Panc1 (cell line): ENCODE measurements around the gene PPP1R9B. TPM values are rescaled to one million over a fixed set of nuclear protein-coding genes. Genes with fewer than 3 reads are reported as not detected.
A peak's percentile ranks its signal among the peaks of the same experiment; 100 is the strongest.

Source experiments
- ATAC-seq: fragments of 200-7000 bp; cut with Tn5 transposase; 2 replicates; pipeline ENCODE4 v1.9.1; 2020; ENCODE audit warnings: mild to moderate bottlenecking, moderate library complexity
- BruUV-seq: library from RNA; stranded (reverse); fragments of 400-500 nt; replicated peaks from 2 replicates; lab custom pipeline; 2021; lab: Mats Ljungman, UMichigan
- CTCF ChIA-PET: fragments of 300-600 bp; sonication (Branson Sonifier 250); formaldehyde crosslinking; loops from one replicate; lab custom pipeline; 2022; ENCODE audit warnings: antibody characterized with exemption; lab: Charles Lee
- POLR2A ChIA-PET: fragments of 300-600 bp; sonication (Branson Sonifier 250); formaldehyde crosslinking; loops from one replicate; lab custom pipeline; 2022; ENCODE audit warnings: antibody characterized with exemption; lab: Charles Lee
- DNase-seq: peaks from one replicate; pipeline ENCODE4 v3.0.0-alpha.2; 2010; ENCODE audit warnings: low read depth, low spot score
- H3K27ac ChIP-seq: 2 replicates; pipeline ENCODE4 v1.5.1; 2011; ENCODE audit warnings: mild to moderate bottlenecking, low read length, inconsistent platforms
- H3K27me3 ChIP-seq: fragments of 200-500 bp; sonication (Bioruptor generic); 2 replicates; pipeline ENCODE4 v1.6.0; 2014; ENCODE audit warnings: low read length, inconsistent platforms; ENCODE audit not compliant: control insufficient read depth, insufficient read depth
- H3K36me3 ChIP-seq: fragments of 200-500 bp; sonication (Bioruptor generic); 2 replicates; pipeline ENCODE4 v1.5.1; 2014; ENCODE audit warnings: inconsistent platforms, mild to moderate bottlenecking, low read length, moderate library complexity; ENCODE audit not compliant: control insufficient read depth, insufficient read depth
- H3K4me1 ChIP-seq: 2 replicates; pipeline ENCODE4 v1.5.1; 2011; ENCODE audit warnings: inconsistent platforms, mild to moderate bottlenecking, low read length, moderate library complexity; ENCODE audit not compliant: control insufficient read depth, insufficient read depth
- H3K4me3 ChIP-seq, 2 experiments: 2 replicates each; pipeline ENCODE4 v1.5.1; 2011 to 2012; ENCODE audit warnings: low read depth in 2 of 2, low read length in 2 of 2, mild to moderate bottlenecking in 2 of 2, inconsistent platforms in 1 of 2, moderate library complexity in 1 of 2
- H3K9me3 ChIP-seq: fragments of 200-500 bp; sonication (Bioruptor generic); 2 replicates; pipeline ENCODE4 v1.5.1; 2014; ENCODE audit warnings: low read depth, mild to moderate bottlenecking, inconsistent platforms, low read length, moderate library complexity; ENCODE audit not compliant: control insufficient read depth, insufficient read depth
- CTCF ChIP-seq: fragments of 450-650 bp; IDR thresholded peaks from 2 replicates; pipeline ENCODE4 v1.5.1; 2017; ENCODE audit warnings: mild to moderate bottlenecking
- POLR2AphosphoS5 ChIP-seq: IDR thresholded peaks from 2 replicates; pipeline ENCODE4 v1.6.1; 2012; ENCODE audit warnings: mild to moderate bottlenecking, low read depth, low read length, moderate library complexity
- SIN3A ChIP-seq: IDR thresholded peaks from 2 replicates; pipeline ENCODE4 v1.6.1; 2012; ENCODE audit warnings: low read depth, mild to moderate bottlenecking, low read length, moderate library complexity, borderline replicate concordance; ENCODE audit not compliant: insufficient read depth
- TCF7L2 ChIP-seq: IDR thresholded peaks from 2 replicates; pipeline ENCODE4 v1.6.1; 2011; ENCODE audit warnings: mild to moderate bottlenecking, low read depth, low read length, inconsistent platforms
- in situ Hi-C: cut with HindIII; loops from 2 replicates; pipeline ENCODE4 v1.10.0; 2016; ENCODE audit warnings: low sequenced_read_pairs, low pct_unique_long_range_greater_than_20kb
- intact Hi-C: fragments of 100-400 bp; cut with micrococcal nuclease; formaldehyde crosslinking; loops from one replicate; pipeline ENCODE4 v1.10.0; 2022; ENCODE audit not compliant: unreplicated experiment
- total RNA-seq: library from RNA; stranded (reverse); gene quantifications from one replicate; pipeline ENCODE4 v1.2.1, GENCODE V29; 2021; ENCODE audit not compliant: unreplicated experiment
- TF ChIP-seq, protein P1 (sequence below), 2 experiments: IDR thresholded peaks; 2 replicates each; pipeline ENCODE4 v1.6.1; 2011 to 2012; ENCODE audit warnings: low read depth in 2 of 2, control low read depth in 1 of 2, low read length in 1 of 2, mild to moderate bottlenecking in 1 of 2, moderate library complexity in 1 of 2; ENCODE audit not compliant: insufficient read depth in 1 of 2

PPP1R9B gene
- total RNA-seq, 1 experiment from 2014 or later = 114 TPM

DNA sequence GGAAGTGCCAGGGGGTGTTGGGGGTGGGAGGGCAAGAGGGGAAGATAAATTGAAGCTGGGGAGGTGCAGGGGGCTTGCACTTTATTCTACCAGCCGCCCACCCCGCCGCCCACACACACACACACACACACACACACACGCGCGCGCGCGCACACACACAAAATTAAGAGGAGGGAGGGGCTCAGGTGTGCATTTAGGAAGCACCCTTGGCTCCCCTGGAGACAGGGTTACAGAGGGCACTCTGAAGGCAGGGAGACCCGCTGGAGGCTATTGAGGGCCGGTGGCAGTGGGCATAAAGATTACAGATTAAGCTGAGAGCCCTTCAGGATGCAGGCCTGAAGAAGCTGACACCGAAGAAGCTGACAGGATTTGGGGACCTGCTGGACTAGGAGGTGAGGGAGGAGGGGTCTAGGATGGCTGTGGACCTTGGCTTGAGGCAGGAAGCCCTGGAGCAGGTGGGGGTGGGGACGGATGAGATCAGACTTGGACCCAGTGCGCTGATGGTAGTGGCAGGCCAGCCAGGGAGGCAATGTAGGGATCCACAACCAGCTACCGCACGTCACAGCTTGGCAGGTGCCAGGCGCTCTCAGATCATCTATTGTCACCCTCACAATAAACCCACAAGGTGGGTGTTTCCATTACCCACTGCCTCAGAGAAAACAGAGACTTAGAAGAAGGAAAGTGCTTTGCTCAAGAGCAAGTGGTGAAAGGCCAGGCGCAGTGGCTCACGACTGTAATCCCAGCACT, 19.7 kb downstream of the PPP1R9B start:
- Histone ChIP-seq H3K36me3 (no peaks in the 10 kb centered on the region; the same call in 1 of the 2 replicates), H3K4me3 (peak overlapping the region; percentile 45 to 56; a peak in 3 of 4 replicates), H3K27me3 (no peaks in the 10 kb centered on the region), H3K9me3 (no peaks in the 10 kb centered on the region), H3K27ac (no peak overlapping the region), H3K4me1 (peaks cover 26% of the 10 kb centered on the region)
- intact Hi-C loops = no loop called here
- ATAC-seq (peak; percentile 5; the same call in 1 of the 2 replicates), DNase-seq (no peak)
- ChIA-PET CTCF (interaction anchor here (0.6 to 1.5 kb wide), 4 partner anchors 15 to 202 kb away, joined by 3 to 9 read pairs (median 6); no protein-coding TSS in a partner anchor), POLR2A (interaction anchor here (0.6 kb wide), 1 partner anchor 8 kb away, joined by 4 read pairs; no protein-coding TSS in a partner anchor)
- no peak for TF ChIP-seq POLR2AphosphoS5
- no peak for TF ChIP-seq CTCF
- TF ChIP-seq SIN3A = no peak
- TF ChIP-seq, protein P1, sequence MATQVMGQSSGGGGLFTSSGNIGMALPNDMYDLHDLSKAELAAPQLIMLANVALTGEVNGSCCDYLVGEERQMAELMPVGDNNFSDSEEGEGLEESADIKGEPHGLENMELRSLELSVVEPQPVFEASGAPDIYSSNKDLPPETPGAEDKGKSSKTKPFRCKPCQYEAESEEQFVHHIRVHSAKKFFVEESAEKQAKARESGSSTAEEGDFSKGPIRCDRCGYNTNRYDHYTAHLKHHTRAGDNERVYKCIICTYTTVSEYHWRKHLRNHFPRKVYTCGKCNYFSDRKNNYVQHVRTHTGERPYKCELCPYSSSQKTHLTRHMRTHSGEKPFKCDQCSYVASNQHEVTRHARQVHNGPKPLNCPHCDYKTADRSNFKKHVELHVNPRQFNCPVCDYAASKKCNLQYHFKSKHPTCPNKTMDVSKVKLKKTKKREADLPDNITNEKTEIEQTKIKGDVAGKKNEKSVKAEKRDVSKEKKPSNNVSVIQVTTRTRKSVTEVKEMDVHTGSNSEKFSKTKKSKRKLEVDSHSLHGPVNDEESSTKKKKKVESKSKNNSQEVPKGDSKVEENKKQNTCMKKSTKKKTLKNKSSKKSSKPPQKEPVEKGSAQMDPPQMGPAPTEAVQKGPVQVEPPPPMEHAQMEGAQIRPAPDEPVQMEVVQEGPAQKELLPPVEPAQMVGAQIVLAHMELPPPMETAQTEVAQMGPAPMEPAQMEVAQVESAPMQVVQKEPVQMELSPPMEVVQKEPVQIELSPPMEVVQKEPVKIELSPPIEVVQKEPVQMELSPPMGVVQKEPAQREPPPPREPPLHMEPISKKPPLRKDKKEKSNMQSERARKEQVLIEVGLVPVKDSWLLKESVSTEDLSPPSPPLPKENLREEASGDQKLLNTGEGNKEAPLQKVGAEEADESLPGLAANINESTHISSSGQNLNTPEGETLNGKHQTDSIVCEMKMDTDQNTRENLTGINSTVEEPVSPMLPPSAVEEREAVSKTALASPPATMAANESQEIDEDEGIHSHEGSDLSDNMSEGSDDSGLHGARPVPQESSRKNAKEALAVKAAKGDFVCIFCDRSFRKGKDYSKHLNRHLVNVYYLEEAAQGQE (IDR thresholded peaks at IDR 0.05; ENCODE audit: insufficient read depth in 1 of 2, low read depth in 2 of 2, low read length in 1 of 2) = no peak
- TF ChIP-seq TCF7L2 = no peak
- BruUV-seq = no TSS peak
- in situ Hi-C loops = no loop called here

DNA sequence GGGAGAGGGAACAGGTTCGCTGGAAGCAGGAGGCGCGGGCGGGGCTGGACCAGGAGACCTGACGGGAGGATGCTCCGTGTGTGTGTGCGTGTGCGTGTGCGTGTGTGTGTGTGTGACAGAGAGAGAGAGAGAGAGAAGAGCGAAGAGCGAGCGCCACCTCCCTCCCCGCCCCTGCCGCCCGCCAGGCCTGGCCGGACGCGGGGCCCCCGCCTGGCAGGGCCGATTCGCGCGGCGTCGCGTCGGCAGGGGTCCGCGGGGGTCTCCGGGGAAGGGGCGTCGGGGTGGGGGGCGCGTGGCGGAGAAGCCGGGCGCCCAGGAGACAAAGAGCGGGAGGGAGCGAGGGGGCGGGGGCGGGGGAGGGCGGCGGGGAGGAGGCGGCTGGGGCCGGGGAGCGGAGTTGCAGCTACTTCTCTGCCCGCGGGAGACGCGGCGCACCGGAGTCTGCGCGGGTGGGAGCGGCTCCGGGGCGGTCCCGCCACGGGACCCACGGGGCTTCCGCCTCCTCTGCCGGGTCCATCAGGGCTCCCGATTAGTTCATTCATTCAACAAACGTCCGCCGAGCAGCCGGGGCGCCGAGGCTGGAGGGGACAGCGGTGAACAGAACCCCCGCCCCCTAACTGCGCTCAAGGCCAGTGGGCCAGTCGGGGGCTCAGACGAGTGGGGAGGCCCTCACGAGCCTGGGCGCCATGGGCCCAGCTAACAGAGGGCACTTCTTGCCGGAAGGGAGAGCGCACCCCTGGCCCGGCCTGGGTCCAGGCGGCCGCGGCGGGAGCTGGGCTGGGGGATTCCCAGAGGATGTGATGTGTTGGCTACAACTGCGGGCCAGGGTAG, 20.5 kb downstream of the PPP1R9B start, which contains the start of gene SAMD14:
SAMD14 (minus strand) TSS at position 433 of the 831 bp plus-strand sequence. CDS start 5,201 bp downstream, outside the sequence.
- 0 out of 2 replicates have a peak, but pooled peaks have one; percentile 22 for TF ChIP-seq SIN3A
- no peak for TF ChIP-seq POLR2AphosphoS5
- Histone ChIP-seq H3K27me3 (no peaks in the 10 kb centered on the region), H3K27ac (no peak within 1 kb of the TSS), H3K36me3 (no peaks in the 10 kb centered on the region; the same call in 1 of the 2 replicates), H3K9me3 (no peaks in the 10 kb centered on the region), H3K4me1 (peaks cover 26% of the 10 kb centered on the region), H3K4me3 (peak within 1 kb of the TSS; percentile 45 to 56)
- CTCF ChIA-PET = interaction anchor here (1.5 kb wide), 1 partner anchor 36 kb away, joined by 9 read pairs; no protein-coding TSS in a partner anchor
- ATAC-seq (peak; percentile 48), DNase-seq (no peak)
- intact Hi-C loops (no loop called here), in situ Hi-C loops (no loop called here)
- POLR2A ChIA-PET = no interaction called here
- no TSS peak for BruUV-seq
